ENCODE measurements around the gene C1QB. TPM values are rescaled to one million over a fixed set of nuclear protein-coding genes. Genes with fewer than 3 reads are reported as not detected.

Gene C1QB
- total RNA-seq, 2 donors from 2014 or later, result not detected

DNA sequence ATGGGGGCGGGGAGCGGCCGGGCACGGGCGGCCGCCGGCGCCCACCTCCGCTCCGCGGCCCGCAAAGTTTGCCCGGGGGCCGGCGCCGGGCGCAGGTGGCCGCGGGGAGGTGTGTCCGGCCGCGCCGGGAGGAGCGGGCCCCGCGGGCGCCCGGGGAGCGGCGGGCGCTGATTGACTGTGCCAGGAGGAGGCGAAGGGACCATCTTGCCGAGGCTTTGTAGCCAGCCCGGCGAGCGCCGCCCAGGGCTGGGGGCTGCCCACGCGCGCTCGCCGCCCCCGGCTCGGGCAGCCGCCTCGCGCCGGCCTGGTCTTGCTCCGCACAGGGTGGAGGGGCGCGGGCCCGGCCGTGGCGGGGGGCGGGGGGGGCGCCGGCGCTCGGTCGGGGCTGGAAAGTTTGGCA lies 58.0 kb downstream of the C1QB start:
- H3K9me3 Mint-ChIP-seq, result no peaks in the 10 kb centered on the region
- no peaks in the 10 kb centered on the region for H3K9me3 ChIP-seq (ENCODE audit: control insufficient read depth, low read length)
- peaks cover 46% of the 10 kb centered on the region for H3K27me3 Mint-ChIP-seq (ENCODE audit: insufficient read depth)
- H3K27me3 ChIP-seq (ENCODE audit: control insufficient read depth, insufficient read depth, low read length, poor library complexity, severe bottlenecking), result peaks cover 20% of the 10 kb centered on the region
- H3K4me3 ChIP-seq (ENCODE audit: low read length), result no peak overlapping the region
- no peaks in the 10 kb centered on the region for H3K36me3 Mint-ChIP-seq (ENCODE audit: low read depth)
- peak; percentile 62 for DNase-seq
- H3K27ac ChIP-seq (ENCODE audit: low read depth, low read length), result no peak overlapping the region
- no peak overlapping the region for H3K4me3 Mint-ChIP-seq
- peaks cover 5% of the 10 kb centered on the region for H3K36me3 ChIP-seq (ENCODE audit: control insufficient read depth, insufficient read depth, low read length)
- H3K9ac ChIP-seq (ENCODE audit: extremely low read depth, low read length, poor library complexity, severe bottlenecking), result no peak overlapping the region
- 0 to 2% methylated on average over 14 to 60 of the region's 60 CpGs for WGBS, 2 experiments (ENCODE audit: insufficient coverage in 1 of 2, insufficient read length in 1 of 2)
- H3K27ac Mint-ChIP-seq, result no peak overlapping the region
- TF ChIP-seq, protein P1, sequence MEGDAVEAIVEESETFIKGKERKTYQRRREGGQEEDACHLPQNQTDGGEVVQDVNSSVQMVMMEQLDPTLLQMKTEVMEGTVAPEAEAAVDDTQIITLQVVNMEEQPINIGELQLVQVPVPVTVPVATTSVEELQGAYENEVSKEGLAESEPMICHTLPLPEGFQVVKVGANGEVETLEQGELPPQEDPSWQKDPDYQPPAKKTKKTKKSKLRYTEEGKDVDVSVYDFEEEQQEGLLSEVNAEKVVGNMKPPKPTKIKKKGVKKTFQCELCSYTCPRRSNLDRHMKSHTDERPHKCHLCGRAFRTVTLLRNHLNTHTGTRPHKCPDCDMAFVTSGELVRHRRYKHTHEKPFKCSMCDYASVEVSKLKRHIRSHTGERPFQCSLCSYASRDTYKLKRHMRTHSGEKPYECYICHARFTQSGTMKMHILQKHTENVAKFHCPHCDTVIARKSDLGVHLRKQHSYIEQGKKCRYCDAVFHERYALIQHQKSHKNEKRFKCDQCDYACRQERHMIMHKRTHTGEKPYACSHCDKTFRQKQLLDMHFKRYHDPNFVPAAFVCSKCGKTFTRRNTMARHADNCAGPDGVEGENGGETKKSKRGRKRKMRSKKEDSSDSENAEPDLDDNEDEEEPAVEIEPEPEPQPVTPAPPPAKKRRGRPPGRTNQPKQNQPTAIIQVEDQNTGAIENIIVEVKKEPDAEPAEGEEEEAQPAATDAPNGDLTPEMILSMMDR (conservative IDR thresholded peaks at IDR 0.05), result no peak
- peaks cover 8% of the 10 kb centered on the region for H3K4me1 ChIP-seq (ENCODE audit: control insufficient read depth, insufficient read depth, low read length)
- H3K4me1 Mint-ChIP-seq, result peaks cover 32% of the 10 kb centered on the region

Small RNA genes lying within 50 kb of the gene (microRNA-seq; reads per million reads assigned to microRNA genes)
- not detected for gene MIR6127 (ENCODE audit: borderline microRNAs expressed)

Other genes starting within 250 kb of the C1QB start
- gene ZBTB40, start 201.4 kb upstream of the C1QB start, total RNA-seq, result 10 to 100 TPM; 18.5 to 29.7 TPM
- gene EPHA8, start 89.7 kb upstream of the C1QB start, total RNA-seq, result 1 to 10 TPM; 1.5 TPM
- gene C1QA, start 16.6 kb upstream of the C1QB start, total RNA-seq, result not detected
- not detected for gene C1QC, start 9.6 kb upstream of the C1QB start, total RNA-seq
- 10 to 100 TPM; 34.0 to 50.7 TPM for gene EPHB2, start 57.6 kb downstream of the C1QB start, total RNA-seq